HUES48 (cell line): ENCODE data around the gene LEMD3.

Experiments
- H3K27ac ChIP-seq: one replicate; pipeline ENCODE4 v1.7.0; 2013; ENCODE audit warnings: low read depth, low read length, inconsistent platforms
- H3K27me3 ChIP-seq: 2 replicates; pipeline ENCODE4 v1.6.1; 2013; ENCODE audit warnings: mild to moderate bottlenecking, low read length; ENCODE audit not compliant: control insufficient read depth, insufficient read depth
- H3K36me3 ChIP-seq: 2 replicates; pipeline ENCODE4 v1.6.1; 2013; ENCODE audit warnings: low read length; ENCODE audit not compliant: control insufficient read depth, insufficient read depth
- H3K4me1 ChIP-seq: 2 replicates; pipeline ENCODE4 v1.6.1; 2013; ENCODE audit warnings: mild to moderate bottlenecking, low read length; ENCODE audit not compliant: control insufficient read depth, insufficient read depth
- H3K4me3 ChIP-seq: 2 replicates; pipeline ENCODE4 v1.5.1; 2013; ENCODE audit warnings: mild to moderate bottlenecking, low read depth, low read length
- H3K9ac ChIP-seq: 2 replicates; pipeline ENCODE4 v1.6.1; 2013; ENCODE audit warnings: mild to moderate bottlenecking, low read depth, low read length, moderate library complexity
- H3K9me3 ChIP-seq: 2 replicates; pipeline ENCODE4 v1.6.1; 2013; ENCODE audit warnings: low read length; ENCODE audit not compliant: control insufficient read depth, insufficient read depth

Gene LEMD3

GRCh38 chr12:65208964-65209654 is 39.7 kb downstream of the LEMD3 start:
- Histone ChIP-seq H3K4me3 (no peak overlapping the region), H3K4me1 (peaks cover 7% of the 10 kb centered on the region; the same call in 1 of the 2 replicates), H3K9me3 (no peaks in the 10 kb centered on the region), H3K36me3 (no peaks in the 10 kb centered on the region; the same call in 1 of the 2 replicates), H3K27ac (no peak overlapping the region), H3K9ac (no peak overlapping the region), H3K27me3 (no peaks in the 10 kb centered on the region)

- Histone ChIP-seq H3K27me3 (no peaks in the 10 kb centered on the region), H3K4me3 (no peak overlapping the region), H3K36me3 (no peaks in the 10 kb centered on the region; the same call in 1 of the 2 replicates), H3K27ac (no peak overlapping the region), H3K9ac (no peak overlapping the region), H3K9me3 (no peaks in the 10 kb centered on the region), H3K4me1 (peaks cover 7% of the 10 kb centered on the region; the same call in 1 of the 2 replicates)
These were observed 40.3 kb downstream of the LEMD3 start for GRCh38 chr12:65209655-65210043.

- peaks cover 38% of the 10 kb centered on the region for H3K36me3 ChIP-seq
- H3K4me1 ChIP-seq: no peaks in the 10 kb centered on the region
- H3K27ac ChIP-seq: no peak overlapping the region
These were observed 47.7 kb downstream of the LEMD3 start for GRCh38 chr12:65217086-65217485.

GRCh38 chr12:65220761-65221160 is 51.4 kb downstream of the LEMD3 start:
- Histone ChIP-seq H3K36me3 (peaks cover 42% of the 10 kb centered on the region), H3K27me3 (no peaks in the 10 kb centered on the region), H3K27ac (no peak overlapping the region), H3K9ac (no peak overlapping the region), H3K4me1 (no peaks in the 10 kb centered on the region), H3K4me3 (no peak overlapping the region), H3K9me3 (peaks cover 21% of the 10 kb centered on the region)

More at GRCh38 chr12:65217086-65217485, 47.7 kb downstream of the LEMD3 start:
- Histone ChIP-seq H3K9me3 (peaks cover 21% of the 10 kb centered on the region), H3K27me3 (no peaks in the 10 kb centered on the region), H3K4me3 (no peak overlapping the region), H3K9ac (no peak overlapping the region)

GRCh38 chr12:65229441-65229840 is 60.1 kb downstream of the LEMD3 start:
- Histone ChIP-seq H3K27me3 (no peaks in the 10 kb centered on the region), H3K27ac (no peak overlapping the region), H3K36me3 (peaks cover 13% of the 10 kb centered on the region), H3K4me3 (no peak overlapping the region), H3K4me1 (peaks cover 6% of the 10 kb centered on the region; the same call in 1 of the 2 replicates), H3K9ac (no peak overlapping the region), H3K9me3 (peaks cover 16% of the 10 kb centered on the region)

- Histone ChIP-seq H3K36me3 (peaks cover 13% of the 10 kb centered on the region), H3K9me3 (peaks cover 16% of the 10 kb centered on the region), H3K9ac (no peak overlapping the region), H3K4me3 (no peak overlapping the region), H3K4me1 (peaks cover 6% of the 10 kb centered on the region; the same call in 1 of the 2 replicates), H3K27ac (no peak overlapping the region), H3K27me3 (no peaks in the 10 kb centered on the region)
These were observed 63.2 kb downstream of the LEMD3 start for GRCh38 chr12:65232476-65233077.

GRCh38 chr12:65237153-65237552 is 67.8 kb downstream of the LEMD3 start:
- H3K9ac ChIP-seq: no peak overlapping the region
- H3K9me3 ChIP-seq: no peaks in the 10 kb centered on the region
- H3K4me3 ChIP-seq: no peak overlapping the region
- peaks cover 6% of the 10 kb centered on the region; the same call in 1 of the 2 replicates for H3K4me1 ChIP-seq
- H3K36me3 ChIP-seq: peaks cover 28% of the 10 kb centered on the region
- no peaks in the 10 kb centered on the region for H3K27me3 ChIP-seq
- H3K27ac ChIP-seq: no peak overlapping the region

- Histone ChIP-seq H3K27me3 (no peaks in the 10 kb centered on the region), H3K4me1 (peaks cover 6% of the 10 kb centered on the region; the same call in 1 of the 2 replicates), H3K4me3 (no peak overlapping the region), H3K9ac (no peak overlapping the region), H3K27ac (no peak overlapping the region), H3K9me3 (no peaks in the 10 kb centered on the region), H3K36me3 (peaks cover 43% of the 10 kb centered on the region)
These were observed 69.2 kb downstream of the LEMD3 start for GRCh38 chr12:65238609-65239008.

- Histone ChIP-seq H3K4me1 (peaks cover 3% of the 10 kb centered on the region; the same call in 1 of the 2 replicates), H3K9ac (no peak overlapping the region), H3K27ac (no peak overlapping the region), H3K27me3 (no peaks in the 10 kb centered on the region), H3K4me3 (no peak overlapping the region), H3K36me3 (peaks cover 39% of the 10 kb centered on the region), H3K9me3 (no peaks in the 10 kb centered on the region)
These were observed 79.6 kb downstream of the LEMD3 start for GRCh38 chr12:65248656-65249633.

GRCh38 chr12:65252515-65252914 is 83.1 kb downstream of the LEMD3 start:
- Histone ChIP-seq H3K4me3 (no peak overlapping the region), H3K27ac (no peak overlapping the region), H3K4me1 (peaks cover 3% of the 10 kb centered on the region; the same call in 1 of the 2 replicates), H3K9me3 (no peaks in the 10 kb centered on the region), H3K9ac (no peak overlapping the region), H3K27me3 (no peaks in the 10 kb centered on the region), H3K36me3 (peaks cover 8% of the 10 kb centered on the region; the same call in 1 of the 2 replicates)
